PC-9 (cell line): ENCODE data around the gene ZBTB48. TPM values are rescaled to one million over a fixed set of nuclear protein-coding genes. Genes with fewer than 3 reads are reported as not detected.

Source experiments
- BruUV-seq: library from RNA; stranded (reverse); fragments of 400-500 nt; replicated peaks from 2 replicates; lab custom pipeline; 2021; lab: Mats Ljungman, UMichigan
- CTCF ChIA-PET: fragments of 300-600 bp; sonication (Branson Sonifier 250); formaldehyde crosslinking; loops from one replicate; lab custom pipeline; 2022; ENCODE audit warnings: antibody characterized with exemption; lab: Charles Lee
- POLR2A ChIA-PET: fragments of 300-600 bp; sonication (Branson Sonifier 250); formaldehyde crosslinking; loops from one replicate; lab custom pipeline; 2022; ENCODE audit warnings: antibody characterized with exemption; ENCODE audit not compliant: unreplicated experiment; lab: Charles Lee
- DNase-seq, 2 experiments: peaks; one replicate each; pipeline versions ENCODE4 v3.0.0 to v3.0.0-alpha.2; 2015 to 2022; ENCODE audit warnings: mixed read lengths in 1 of 2
- H2AFZ ChIP-seq: fragments of 200-600 bp; sonication (generic); 2 replicates; pipeline ENCODE4 v1.8.1; 2017; ENCODE audit warnings: antibody characterized with exemption
- H3F3A ChIP-seq: fragments of 200-600 bp; sonication (generic); 2 replicates; pipeline ENCODE4 v1.8.1; 2017; ENCODE audit warnings: antibody characterized with exemption, mild to moderate bottlenecking, low read depth; ENCODE audit not compliant: insufficient read depth
- H3K27ac ChIP-seq: fragments of 200-600 bp; sonication (generic); 2 replicates; pipeline ENCODE4 v1.6.1; 2016; ENCODE audit warnings: mixed run types
- H3K27me3 ChIP-seq: fragments of 200-600 bp; sonication (generic); 2 replicates; pipeline ENCODE4 v1.6.1; 2016; ENCODE audit warnings: low read depth, mixed run types; ENCODE audit not compliant: insufficient read depth
- H3K36me3 ChIP-seq: fragments of 200-600 bp; sonication (generic); 2 replicates; pipeline ENCODE4 v1.6.1; 2016; ENCODE audit warnings: low read depth, mixed run types
- H3K4me1 ChIP-seq: fragments of 200-600 bp; sonication (generic); replicated peaks from 2 replicates; pipeline ENCODE4 v1.6.1; 2016; ENCODE audit warnings: mixed run types; ENCODE audit not compliant: insufficient read depth
- H3K4me2 ChIP-seq: fragments of 200-600 bp; sonication (generic); 2 replicates; pipeline ENCODE4 v1.6.1; 2017; ENCODE audit warnings: mixed run types
- H3K4me3 ChIP-seq: fragments of 200-600 bp; sonication (generic); 2 replicates; pipeline ENCODE4 v1.6.1; 2016; ENCODE audit warnings: mixed run types
- H3K79me2 ChIP-seq: fragments of 200-600 bp; sonication (generic); 2 replicates; pipeline ENCODE4 v1.6.1; 2017; ENCODE audit warnings: low read depth, mixed run types
- H3K9me2 ChIP-seq: fragments of 200-600 bp; sonication (generic); 2 replicates; pipeline ENCODE4 v1.8.1; 2017; ENCODE audit warnings: mild to moderate bottlenecking; ENCODE audit not compliant: insufficient read depth
- H3K9me3 ChIP-seq: fragments of 200-600 bp; sonication (generic); 2 replicates; pipeline ENCODE4 v1.8.1; 2016; ENCODE audit warnings: low read depth; ENCODE audit not compliant: insufficient read depth
- H4K20me1 ChIP-seq: fragments of 200-600 bp; sonication (generic); 2 replicates; pipeline ENCODE4 v1.8.1; 2017; ENCODE audit not compliant: insufficient read depth
- CTCF ChIP-seq: fragments of 200-600 bp; sonication (generic); conservative IDR thresholded peaks from 2 replicates; pipeline ENCODE4 v1.6.1; 2017; ENCODE audit warnings: mixed run types, antibody characterized with exemption, mild to moderate bottlenecking, moderate library complexity
- EZH2 ChIP-seq: fragments of 200-600 bp; sonication (generic); IDR thresholded peaks from 2 replicates; pipeline ENCODE4 v1.8.0; 2017; ENCODE audit warnings: antibody characterized with exemption, low read depth
- intact Hi-C: fragments of 100-400 bp; cut with micrococcal nuclease; formaldehyde crosslinking; loops from one replicate; pipeline ENCODE4 v1.10.0; 2022; ENCODE audit not compliant: unreplicated experiment
- total RNA-seq: library from RNA; stranded (reverse); gene quantifications from 2 replicates; pipeline ENCODE4 v1.2.3, GENCODE V29; 2021

ZBTB48 gene
- total RNA-seq, 1 experiment from 2014 or later: 17.2 TPM

DNA sequence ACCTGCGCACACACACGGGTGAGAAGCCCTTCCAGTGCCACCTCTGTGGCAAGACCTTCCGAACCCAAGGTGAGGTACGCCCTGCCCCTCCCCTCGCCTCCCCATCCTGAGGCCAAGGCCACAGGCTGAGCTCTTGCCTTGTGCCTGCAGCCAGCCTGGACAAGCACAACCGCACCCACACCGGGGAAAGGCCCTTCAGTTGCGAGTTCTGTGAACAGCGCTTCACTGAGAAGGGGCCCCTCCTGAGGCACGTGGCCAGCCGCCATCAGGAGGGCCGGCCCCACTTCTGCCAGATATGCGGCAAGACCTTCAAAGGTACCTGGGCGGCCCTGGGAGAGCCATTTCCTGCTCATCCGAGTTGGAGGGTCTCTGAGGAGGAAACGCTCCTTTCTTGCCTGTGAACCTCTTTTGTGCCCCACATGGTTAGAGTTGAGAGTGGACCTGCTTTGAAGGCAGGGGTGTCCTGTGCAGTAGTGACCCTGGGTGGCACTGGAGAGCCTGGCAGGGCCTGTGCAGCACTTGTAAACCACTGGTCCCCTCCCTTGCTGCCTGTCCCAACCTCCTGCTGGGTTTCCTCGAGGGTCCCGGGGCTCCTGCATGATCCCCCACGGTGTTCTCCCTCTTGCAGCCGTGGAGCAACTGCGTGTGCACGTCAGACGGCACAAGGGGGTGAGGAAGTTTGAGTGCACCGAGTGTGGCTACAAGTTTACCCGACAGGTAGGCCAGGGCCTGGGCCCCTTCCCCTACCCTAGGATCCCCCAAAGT lies 8.5 kb downstream of the ZBTB48 start:
- no peak for TF ChIP-seq EZH2
- CTCF ChIA-PET: interaction anchor here (0.6 kb wide), 1 partner anchor 148 kb away, joined by 8 read pairs; no protein-coding TSS in a partner anchor
- H3K27ac ChIP-seq: no peak overlapping the region
- H3K79me2 ChIP-seq: no peaks in the 10 kb centered on the region
- H3K4me1 ChIP-seq: no peaks in the 10 kb centered on the region
- no peaks in the 10 kb centered on the region for H3K36me3 ChIP-seq
- no peaks in the 10 kb centered on the region for H3K27me3 ChIP-seq
- POLR2A ChIA-PET: no interaction called here
- H4K20me1 ChIP-seq: no peaks in the 10 kb centered on the region
- no peaks in the 10 kb centered on the region; the same call in 1 of the 2 replicates for H3F3A ChIP-seq
- H3K9me3 ChIP-seq: no peaks in the 10 kb centered on the region
- H3K4me3 ChIP-seq: no peak overlapping the region
- intact Hi-C loops: no loop called here
- no peak overlapping the region for H2AFZ ChIP-seq
- no peak for DNase-seq
- H3K9me2 ChIP-seq: no peaks in the 10 kb centered on the region
- BruUV-seq: no TSS peak
- H3K4me2 ChIP-seq: no peak overlapping the region

DNA sequence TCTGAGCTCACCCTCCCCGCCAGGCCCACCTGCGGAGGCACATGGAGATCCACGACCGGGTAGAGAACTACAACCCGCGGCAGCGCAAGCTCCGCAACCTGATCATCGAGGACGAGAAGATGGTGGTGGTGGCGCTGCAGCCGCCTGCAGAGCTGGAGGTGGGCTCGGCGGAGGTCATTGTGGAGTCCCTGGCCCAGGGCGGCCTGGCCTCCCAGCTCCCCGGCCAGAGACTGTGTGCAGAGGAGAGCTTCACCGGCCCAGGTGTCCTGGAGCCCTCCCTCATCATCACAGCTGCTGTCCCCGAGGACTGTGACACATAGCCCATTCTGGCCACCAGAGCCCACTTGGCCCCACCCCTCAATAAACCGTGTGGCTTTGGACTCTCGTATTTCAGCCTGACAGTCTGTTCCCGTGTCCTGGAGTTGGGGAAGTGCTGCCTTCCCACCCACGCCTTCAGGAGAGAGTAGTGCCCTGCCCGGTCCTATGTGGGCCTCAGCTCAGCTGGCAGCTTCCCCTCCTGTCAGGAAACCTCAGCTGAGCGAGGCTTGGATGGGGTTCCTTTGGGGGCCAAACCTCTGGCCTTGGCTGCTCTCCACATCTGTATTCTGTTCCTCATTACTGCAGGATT lies 9.2 kb downstream of the ZBTB48 start:
- BruUV-seq: no TSS peak
- Histone ChIP-seq H3K4me2 (no peak overlapping the region), H4K20me1 (no peaks in the 10 kb centered on the region), H3K27ac (no peak overlapping the region), H3K4me1 (no peaks in the 10 kb centered on the region), H3K4me3 (no peak overlapping the region), H2AFZ (no peak overlapping the region), H3K36me3 (no peaks in the 10 kb centered on the region), H3K27me3 (no peaks in the 10 kb centered on the region), H3K9me2 (no peaks in the 10 kb centered on the region), H3F3A (no peaks in the 10 kb centered on the region; the same call in 1 of the 2 replicates), H3K79me2 (no peaks in the 10 kb centered on the region), H3K9me3 (no peaks in the 10 kb centered on the region)
- intact Hi-C loops: no loop called here
- POLR2A ChIA-PET: no interaction called here
- TF ChIP-seq CTCF (no peak), EZH2 (no peak)
- no peak for DNase-seq
- CTCF ChIA-PET: interaction anchor here (0.6 to 0.7 kb wide), 2 partner anchors 16 to 148 kb away, joined by 4 to 8 read pairs; no protein-coding TSS in a partner anchor

GRCh38 chr1:6590046-6590445 lies 10.3 kb downstream of the ZBTB48 start:
- intact Hi-C loops: no loop called here
- no TSS peak for BruUV-seq
- no peaks in the 10 kb centered on the region for H3K9me3 ChIP-seq
- H3K9me2 ChIP-seq: no peaks in the 10 kb centered on the region
- TF ChIP-seq CTCF: no peak
- TF ChIP-seq EZH2: no peak
- no peak for DNase-seq
- H4K20me1 ChIP-seq: no peaks in the 10 kb centered on the region
- ChIA-PET POLR2A (no interaction called here), CTCF (interaction anchor here (0.7 kb wide), 1 partner anchor 15 kb away, joined by 4 read pairs; no protein-coding TSS in a partner anchor)
- no peak overlapping the region for H3K27ac ChIP-seq
- no peak overlapping the region for H3K4me3 ChIP-seq
- H3F3A ChIP-seq: no peaks in the 10 kb centered on the region; the same call in 1 of the 2 replicates
- no peaks in the 10 kb centered on the region for H3K79me2 ChIP-seq
- H2AFZ ChIP-seq: no peak overlapping the region
- H3K36me3 ChIP-seq: no peaks in the 10 kb centered on the region
- H3K4me2 ChIP-seq: no peak overlapping the region
- no peaks in the 10 kb centered on the region for H3K4me1 ChIP-seq
- no peaks in the 10 kb centered on the region for H3K27me3 ChIP-seq
